Cardiac muscle cell (in vitro differentiated cells and primary cell): ENCODE data around the gene RAPGEF4. TPM values are rescaled to one million over a fixed set of nuclear protein-coding genes. Genes with fewer than 3 reads are reported as not detected.

ENCODE experiments used
- DNase-seq, 2 donors: peaks; one replicate each; pipeline versions ENCODE4 v3.0.0 to v3.0.0-alpha.2; 2010 to 2017; ENCODE audit warnings: low read depth in 1 of 2, low spot score in 1 of 2
- H3K27ac ChIP-seq: fragments of 200-600 bp; sonication (generic); 2 replicates; pipeline ENCODE4 v1.5.1; 2016
- H3K27me3 ChIP-seq: fragments of 200-600 bp; sonication (generic); 2 replicates; pipeline ENCODE4 v1.6.0; 2016; ENCODE audit warnings: control low read depth
- H3K36me3 ChIP-seq: fragments of 200-600 bp; sonication (generic); 2 replicates; pipeline ENCODE4 v1.5.1; 2016; ENCODE audit warnings: control low read depth
- H3K4me1 ChIP-seq: fragments of 200-600 bp; sonication (generic); 2 replicates; pipeline ENCODE4 v1.8.1; 2017; ENCODE audit warnings: low read depth, mild to moderate bottlenecking, mixed run types
- H3K4me3 ChIP-seq: fragments of 200-600 bp; sonication (generic); 2 replicates; pipeline ENCODE4 v1.5.1; 2016; ENCODE audit warnings: mild to moderate bottlenecking
- H3K9me3 ChIP-seq: fragments of 200-600 bp; sonication (generic); 2 replicates; pipeline ENCODE4 v1.5.1; 2017; ENCODE audit warnings: low read depth, mild to moderate bottlenecking, control low read depth
- polyA plus RNA-seq: library from polyadenylated mRNA; unstranded; fragments of >200 nt; fragmentation: Nextera tagmentation; extraction: Ambion mirVana; gene quantifications from 2 replicates; pipeline ENCODE4 v1.2.1, GENCODE V29; 2016
- total RNA-seq: library from RNA; depleted of rRNA; stranded (reverse); fragments of >200 nt; gene quantifications from 2 replicates; pipeline ENCODE4 v1.2.3, GENCODE V29; 2016
- TF ChIP-seq, protein P1 (sequence below): IDR thresholded peaks from 2 replicates; pipeline ENCODE4 v1.5.1; 2012; ENCODE audit warnings: low read depth, mild to moderate bottlenecking, low read length

The RAPGEF4 gene
- total and polyA plus RNA-seq, 2 experiments from 2014 or later, result 5.3 to 21.2 TPM

DNA sequence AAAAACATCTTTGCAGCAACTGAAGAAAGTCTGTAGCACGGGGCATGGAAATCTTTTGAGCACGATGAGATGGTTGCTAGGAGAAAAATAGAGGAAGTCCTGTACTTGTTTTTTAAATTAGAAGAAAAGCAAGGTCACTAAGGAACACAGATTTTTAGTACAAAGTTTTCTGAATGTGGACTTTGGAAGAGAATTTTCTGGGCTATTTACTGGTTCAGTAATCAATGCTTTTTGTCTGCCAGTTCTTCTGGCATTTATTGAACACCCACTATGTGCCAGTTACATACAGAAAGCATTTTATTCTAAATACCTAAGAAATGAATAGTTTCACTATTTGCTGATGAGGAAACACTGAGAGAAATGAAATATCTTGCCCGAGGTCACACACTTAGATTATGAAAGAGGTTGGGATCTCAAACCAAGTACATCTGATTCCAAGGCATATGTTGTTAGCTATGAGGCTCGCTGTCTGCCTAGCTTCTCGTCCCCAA lies 324.4 kb downstream of the RAPGEF4 start:
- Histone ChIP-seq H3K4me1 (no peaks in the 10 kb centered on the region), H3K27ac (no peak overlapping the region), H3K36me3 (no peaks in the 10 kb centered on the region), H3K9me3 (no peaks in the 10 kb centered on the region), H3K27me3 (no peaks in the 10 kb centered on the region), H3K4me3 (no peak overlapping the region)
- peak in 1 of 2 donors; percentile 54 for DNase-seq
- TF ChIP-seq, protein P1, sequence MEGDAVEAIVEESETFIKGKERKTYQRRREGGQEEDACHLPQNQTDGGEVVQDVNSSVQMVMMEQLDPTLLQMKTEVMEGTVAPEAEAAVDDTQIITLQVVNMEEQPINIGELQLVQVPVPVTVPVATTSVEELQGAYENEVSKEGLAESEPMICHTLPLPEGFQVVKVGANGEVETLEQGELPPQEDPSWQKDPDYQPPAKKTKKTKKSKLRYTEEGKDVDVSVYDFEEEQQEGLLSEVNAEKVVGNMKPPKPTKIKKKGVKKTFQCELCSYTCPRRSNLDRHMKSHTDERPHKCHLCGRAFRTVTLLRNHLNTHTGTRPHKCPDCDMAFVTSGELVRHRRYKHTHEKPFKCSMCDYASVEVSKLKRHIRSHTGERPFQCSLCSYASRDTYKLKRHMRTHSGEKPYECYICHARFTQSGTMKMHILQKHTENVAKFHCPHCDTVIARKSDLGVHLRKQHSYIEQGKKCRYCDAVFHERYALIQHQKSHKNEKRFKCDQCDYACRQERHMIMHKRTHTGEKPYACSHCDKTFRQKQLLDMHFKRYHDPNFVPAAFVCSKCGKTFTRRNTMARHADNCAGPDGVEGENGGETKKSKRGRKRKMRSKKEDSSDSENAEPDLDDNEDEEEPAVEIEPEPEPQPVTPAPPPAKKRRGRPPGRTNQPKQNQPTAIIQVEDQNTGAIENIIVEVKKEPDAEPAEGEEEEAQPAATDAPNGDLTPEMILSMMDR, result no peak

DNA sequence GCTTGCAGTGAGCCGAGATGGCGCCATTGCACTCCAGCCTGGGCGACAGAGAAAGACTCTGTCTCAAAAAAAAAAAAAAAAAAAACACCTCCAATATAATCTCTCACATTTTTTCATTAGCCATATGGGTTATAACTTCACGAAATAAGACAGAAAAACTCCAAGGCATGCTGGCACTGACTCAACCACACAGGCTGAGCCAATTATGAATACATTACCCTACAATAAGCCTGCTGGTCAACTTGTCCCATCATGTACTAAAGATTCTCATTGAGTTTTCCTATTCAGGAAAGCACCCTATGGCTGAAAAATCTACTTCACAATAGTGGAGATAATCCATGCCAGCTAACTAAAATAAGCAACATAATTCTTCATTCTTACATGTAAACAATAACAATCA lies 327.2 kb downstream of the RAPGEF4 start:
- no peaks in the 10 kb centered on the region for H3K27me3 ChIP-seq
- no peaks in the 10 kb centered on the region for H3K4me1 ChIP-seq
- no peak overlapping the region for H3K27ac ChIP-seq
- no peaks in the 10 kb centered on the region for H3K9me3 ChIP-seq
- TF ChIP-seq, protein P1, result no peak
- no peak overlapping the region for H3K4me3 ChIP-seq
- H3K36me3 ChIP-seq, result no peaks in the 10 kb centered on the region
- DNase-seq, result peak in 1 of 2 donors; percentile 39

DNA sequence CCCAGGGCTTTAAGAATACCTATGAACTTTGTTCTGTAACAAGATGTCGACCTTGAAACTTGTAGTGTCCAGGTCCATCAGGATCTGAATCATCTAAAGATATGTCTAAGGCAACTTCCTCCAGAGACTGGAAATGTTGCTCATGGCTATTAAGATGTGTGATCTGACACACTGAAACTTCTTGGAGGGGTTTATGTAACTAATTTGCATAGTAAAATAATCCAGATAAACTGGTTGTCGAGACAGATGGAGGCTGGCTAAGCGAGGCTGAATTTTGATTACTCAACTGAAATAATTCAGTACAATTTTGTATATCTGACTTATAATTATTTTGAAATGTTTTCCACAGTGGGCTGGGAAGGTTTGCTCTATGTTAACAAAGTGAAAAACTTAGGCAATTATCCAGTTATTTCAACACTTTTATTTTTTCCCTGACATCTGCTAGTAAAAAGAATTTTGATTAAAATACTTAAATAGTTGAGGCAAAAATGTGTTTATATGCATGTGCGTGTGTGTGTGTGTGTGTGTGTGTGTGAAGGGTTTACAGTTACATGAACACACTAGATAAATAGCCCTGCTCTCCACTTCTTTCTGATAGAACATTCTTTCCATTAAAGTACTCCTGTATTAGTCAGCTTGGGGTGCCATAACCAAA lies 328.6 kb downstream of the RAPGEF4 start:
- Histone ChIP-seq H3K9me3 (no peaks in the 10 kb centered on the region), H3K27me3 (no peaks in the 10 kb centered on the region), H3K36me3 (no peaks in the 10 kb centered on the region), H3K27ac (no peak overlapping the region), H3K4me1 (no peaks in the 10 kb centered on the region), H3K4me3 (no peak overlapping the region)
- DNase-seq, result peak in 1 of 2 donors; percentile 52
- TF ChIP-seq, protein P1, result no peak

DNA sequence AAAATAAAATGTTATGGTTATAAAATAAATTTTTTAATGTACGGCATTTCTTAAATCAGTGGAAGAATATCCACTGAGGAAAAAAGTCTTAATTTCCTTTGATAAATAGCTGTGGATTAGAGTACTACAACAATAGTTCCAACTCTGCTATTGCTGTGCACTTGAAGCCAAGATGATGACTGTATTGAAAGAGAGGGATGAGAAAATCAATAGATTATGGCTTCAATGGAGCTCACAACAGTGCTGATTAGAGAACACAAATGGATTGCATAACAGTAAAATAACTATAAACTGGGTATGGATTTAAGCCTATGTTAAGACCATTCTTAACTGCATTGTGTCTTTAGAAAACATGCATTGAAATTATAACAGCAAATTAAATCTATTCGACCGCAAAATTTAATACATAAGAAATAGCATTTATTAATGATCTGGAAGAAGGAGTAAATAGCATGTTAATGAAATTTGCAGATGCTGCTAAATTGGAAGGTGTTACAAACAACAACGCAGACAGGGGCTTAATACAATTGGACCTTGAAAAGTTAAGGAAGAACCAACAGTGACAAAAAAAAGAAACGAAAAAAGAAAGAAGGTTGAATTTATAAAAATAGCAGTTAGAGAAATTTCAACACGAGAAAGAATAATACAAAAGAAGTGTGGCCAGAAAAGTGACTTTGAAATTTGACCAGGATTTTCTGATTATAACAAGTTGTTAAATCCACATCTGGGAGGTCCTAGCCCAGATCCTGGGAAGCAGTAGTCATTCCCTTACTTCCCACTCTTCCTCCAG lies 331.4 kb downstream of the RAPGEF4 start:
- TF ChIP-seq, protein P1, result no peak
- Histone ChIP-seq H3K27me3 (no peaks in the 10 kb centered on the region), H3K27ac (no peak overlapping the region), H3K9me3 (no peaks in the 10 kb centered on the region), H3K4me3 (no peak overlapping the region), H3K36me3 (no peaks in the 10 kb centered on the region), H3K4me1 (no peaks in the 10 kb centered on the region)
- DNase-seq, result no peak

DNA sequence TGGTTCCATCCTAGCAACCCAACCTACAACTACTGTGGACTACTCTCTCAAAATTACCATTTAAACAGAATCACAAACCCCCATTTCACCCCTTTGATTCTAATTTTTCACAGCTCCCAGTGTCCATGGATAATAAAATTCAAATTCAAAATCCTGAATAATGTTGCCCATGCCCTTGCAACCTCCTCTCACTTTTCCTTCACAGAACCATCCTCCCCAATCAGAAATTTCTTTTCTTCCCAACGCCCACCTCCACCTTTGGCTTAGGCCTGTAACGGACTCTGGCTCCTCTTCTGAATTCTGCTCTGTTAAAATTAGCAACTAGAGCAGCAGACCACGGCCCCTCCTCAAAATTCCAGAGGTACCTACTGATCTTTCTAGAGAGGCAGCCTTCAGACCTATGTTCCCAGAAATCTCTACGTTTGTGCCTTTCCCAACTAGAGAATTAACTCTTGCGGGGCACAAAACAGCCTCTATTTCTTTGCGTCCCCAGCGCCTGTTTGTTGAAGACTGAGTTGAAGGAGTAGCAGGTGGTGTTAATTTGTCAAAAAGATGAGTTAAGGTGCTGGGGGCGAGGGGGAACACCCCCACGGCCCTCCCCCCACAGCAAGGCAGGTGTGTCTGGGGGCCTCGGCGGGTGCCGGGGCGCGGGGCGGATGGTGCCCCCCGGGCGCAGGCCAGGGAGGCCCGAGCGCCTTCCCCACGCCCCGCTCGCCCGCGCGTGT lies 339.6 kb downstream of the RAPGEF4 start:
- peak in 1 of 2 donors; percentile 67 for DNase-seq
- Histone ChIP-seq H3K4me1 (peaks cover 45% of the 10 kb centered on the region), H3K36me3 (no peaks in the 10 kb centered on the region), H3K4me3 (peak overlapping the region; percentile 97), H3K9me3 (no peaks in the 10 kb centered on the region), H3K27ac (peak overlapping the region; percentile 100), H3K27me3 (no peaks in the 10 kb centered on the region)
- TF ChIP-seq, protein P1, result no peak
